ENCODE data around the gene APOL5.

- TF ChIP-seq, protein P1, sequence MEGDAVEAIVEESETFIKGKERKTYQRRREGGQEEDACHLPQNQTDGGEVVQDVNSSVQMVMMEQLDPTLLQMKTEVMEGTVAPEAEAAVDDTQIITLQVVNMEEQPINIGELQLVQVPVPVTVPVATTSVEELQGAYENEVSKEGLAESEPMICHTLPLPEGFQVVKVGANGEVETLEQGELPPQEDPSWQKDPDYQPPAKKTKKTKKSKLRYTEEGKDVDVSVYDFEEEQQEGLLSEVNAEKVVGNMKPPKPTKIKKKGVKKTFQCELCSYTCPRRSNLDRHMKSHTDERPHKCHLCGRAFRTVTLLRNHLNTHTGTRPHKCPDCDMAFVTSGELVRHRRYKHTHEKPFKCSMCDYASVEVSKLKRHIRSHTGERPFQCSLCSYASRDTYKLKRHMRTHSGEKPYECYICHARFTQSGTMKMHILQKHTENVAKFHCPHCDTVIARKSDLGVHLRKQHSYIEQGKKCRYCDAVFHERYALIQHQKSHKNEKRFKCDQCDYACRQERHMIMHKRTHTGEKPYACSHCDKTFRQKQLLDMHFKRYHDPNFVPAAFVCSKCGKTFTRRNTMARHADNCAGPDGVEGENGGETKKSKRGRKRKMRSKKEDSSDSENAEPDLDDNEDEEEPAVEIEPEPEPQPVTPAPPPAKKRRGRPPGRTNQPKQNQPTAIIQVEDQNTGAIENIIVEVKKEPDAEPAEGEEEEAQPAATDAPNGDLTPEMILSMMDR (IDR thresholded peaks at IDR 0.05): no peak
- no peak for TF ChIP-seq POLR2A (IDR thresholded peaks at IDR 0.05)
- no peak for TF ChIP-seq POLR2AphosphoS5 (IDR thresholded peaks at IDR 0.05)
Observed at GRCh38 chr22:35685731-35686130, 31.9 kb upstream of the APOL5 start.
